Measurements from ENCODE around the gene IFTAP.
"Not testable (repeated sequence)": the region's sequence is repeated elsewhere in the genome, so short reads cannot be mapped to it uniquely, and the experiment has no call there.

IFTAP gene

DNA sequence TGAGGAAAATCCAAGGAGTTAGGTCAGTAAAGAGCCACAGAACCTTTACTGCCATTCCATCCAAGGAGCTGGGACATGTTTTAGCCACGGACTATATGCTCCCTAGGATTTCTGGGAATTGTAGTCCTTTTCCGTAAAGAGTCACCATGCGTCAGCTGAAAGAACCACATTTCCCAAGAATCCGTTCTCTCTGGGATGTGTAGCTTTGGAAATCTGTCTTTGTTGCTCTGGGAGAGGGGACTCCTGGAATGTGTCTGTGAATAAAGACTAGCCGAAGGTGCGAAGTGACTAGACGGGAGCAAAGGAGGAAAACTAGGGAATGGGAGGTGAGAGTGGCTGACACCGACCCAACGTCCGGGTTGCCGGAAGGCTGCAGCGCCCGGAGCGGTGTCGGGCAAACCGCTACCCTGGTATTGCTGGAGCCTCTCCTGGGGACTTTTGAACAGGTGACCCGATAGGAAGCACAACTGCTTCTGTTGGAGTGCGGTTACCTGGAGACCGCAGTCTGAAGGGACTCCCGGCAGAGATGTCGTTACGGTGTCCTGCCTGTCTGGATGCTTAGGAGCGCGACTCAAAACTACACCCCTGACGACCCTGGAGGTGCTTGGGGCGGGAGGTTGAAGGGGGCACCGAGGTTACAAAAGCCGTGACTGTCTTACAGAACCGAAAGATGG, at the start of gene IFTAP:
IFTAP (plus strand) TSS at position 187 of the 674 bp plus-strand sequence. CDS start 15,602 bp downstream, outside the sequence.
- DNase-seq, result no peak

DNA sequence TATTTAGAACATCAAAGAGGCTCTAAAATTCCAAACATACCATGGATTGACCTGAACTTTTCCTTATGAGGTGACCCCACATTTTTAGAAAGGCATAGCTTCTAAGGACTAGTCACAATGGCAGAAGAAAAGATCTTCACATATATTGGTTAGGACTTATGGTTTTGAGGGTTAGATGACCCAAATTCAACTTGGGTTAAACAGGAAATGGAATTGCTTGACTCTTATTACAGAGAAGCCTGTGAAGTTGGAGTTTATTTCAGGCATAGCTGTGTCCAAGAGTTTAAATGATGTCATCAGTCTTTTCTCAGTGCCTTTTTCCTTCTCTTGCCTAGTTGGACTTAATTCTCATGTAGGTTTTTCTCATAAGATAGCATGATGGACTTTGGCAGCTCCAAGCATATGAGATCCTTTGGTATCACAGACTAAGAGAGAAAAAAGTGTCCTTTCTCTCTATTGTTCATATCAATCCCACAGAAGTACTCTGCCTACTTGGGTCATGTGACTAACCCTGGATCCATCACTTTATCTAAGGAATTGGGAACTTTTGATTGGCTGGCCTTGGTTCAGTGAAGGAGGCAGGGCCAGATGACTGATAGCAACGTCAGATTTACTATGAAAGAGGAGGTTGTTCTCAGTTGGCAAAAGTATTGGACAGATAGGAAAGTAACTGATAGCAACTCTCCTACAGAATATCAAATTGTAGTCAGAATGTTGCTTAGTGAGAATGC, 43.8 kb upstream of the IFTAP start:
- no peak for DNase-seq

DNA sequence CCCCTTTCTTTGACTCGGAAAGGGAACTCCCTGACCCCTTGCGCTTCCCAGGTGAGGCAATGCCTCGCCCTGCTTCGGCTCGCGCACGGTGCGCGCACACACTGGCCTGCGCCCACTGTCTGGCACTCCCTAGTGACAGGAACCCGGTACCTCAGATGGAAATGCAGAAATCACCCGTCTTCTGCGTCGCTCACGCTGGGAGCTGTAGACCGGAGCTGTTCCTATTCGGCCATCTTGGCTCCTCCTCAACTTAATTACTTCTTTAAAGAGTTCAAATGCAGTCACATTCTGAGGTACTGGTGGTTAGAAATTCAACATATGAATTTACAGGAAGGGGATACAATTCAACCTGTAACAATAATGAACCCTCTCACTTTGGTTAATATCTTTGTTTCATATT, 36.9 kb upstream of the IFTAP start:
- DNase-seq, result not testable (repeated sequence)

DNA sequence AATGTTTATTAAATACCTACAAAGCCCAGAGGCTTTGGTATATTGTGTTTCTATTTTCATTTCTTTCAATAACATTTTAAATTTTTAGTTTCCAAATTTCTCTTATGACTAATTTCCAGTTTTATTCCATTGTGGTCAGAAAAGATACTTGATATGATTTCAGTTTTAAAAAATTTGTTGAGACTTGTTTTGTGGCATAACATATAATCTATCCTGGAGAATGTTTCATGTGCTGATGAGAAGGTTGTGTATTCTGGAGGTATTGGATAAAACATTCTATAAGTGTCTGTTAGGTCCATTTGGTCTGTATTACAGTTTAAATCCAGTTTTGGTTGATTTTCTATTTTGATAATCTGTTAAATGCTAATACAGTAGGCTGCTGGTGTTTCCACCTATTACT, 36.3 kb upstream of the IFTAP start:
- DNase-seq, result no peak

GRCh38 chr11:36558571-36559413, 35.5 kb upstream of the IFTAP start:
- DNase-seq, result no peak

- DNase-seq, result no peak
Measured at GRCh38 chr11:36564376-36565030, 29.8 kb upstream of the IFTAP start.

- no peak for DNase-seq
Measured at GRCh38 chr11:36565031-36565610, 29.2 kb upstream of the IFTAP start.

- DNase-seq, result no peak
Measured at GRCh38 chr11:36566407-36567053, 27.8 kb upstream of the IFTAP start.

DNA sequence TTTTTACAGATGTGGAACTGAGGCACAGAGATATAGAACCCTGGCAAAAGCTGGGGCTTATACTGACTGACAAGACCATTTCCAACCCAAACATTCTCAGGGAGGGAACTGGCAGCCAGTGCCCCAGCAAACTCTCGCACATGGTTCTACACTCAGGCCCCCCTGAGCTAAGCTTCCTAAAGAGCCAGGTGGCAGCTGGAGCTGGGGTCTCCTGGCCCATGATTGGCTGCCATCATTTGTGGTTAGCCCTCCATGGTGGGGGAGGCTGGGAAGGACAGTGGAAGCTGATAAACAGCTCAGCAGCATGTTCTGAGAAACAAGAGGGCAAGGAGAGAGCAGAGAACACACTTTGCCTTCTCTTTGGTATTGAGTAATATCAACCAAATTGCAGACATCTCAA, 26.6 kb upstream of the IFTAP start, which contains the start of gene RAG1:
RAG1 (plus strand) TSS at position 314 of the 400 bp plus-strand sequence. CDS start 5,298 bp downstream, outside the sequence.
- DNase-seq, result no peak

GRCh38 chr11:36569095-36569494, 25.2 kb upstream of the IFTAP start:
- no peak for DNase-seq

GRCh38 chr11:36574486-36574885, 19.8 kb upstream of the IFTAP start:
- no peak for DNase-seq

DNA sequence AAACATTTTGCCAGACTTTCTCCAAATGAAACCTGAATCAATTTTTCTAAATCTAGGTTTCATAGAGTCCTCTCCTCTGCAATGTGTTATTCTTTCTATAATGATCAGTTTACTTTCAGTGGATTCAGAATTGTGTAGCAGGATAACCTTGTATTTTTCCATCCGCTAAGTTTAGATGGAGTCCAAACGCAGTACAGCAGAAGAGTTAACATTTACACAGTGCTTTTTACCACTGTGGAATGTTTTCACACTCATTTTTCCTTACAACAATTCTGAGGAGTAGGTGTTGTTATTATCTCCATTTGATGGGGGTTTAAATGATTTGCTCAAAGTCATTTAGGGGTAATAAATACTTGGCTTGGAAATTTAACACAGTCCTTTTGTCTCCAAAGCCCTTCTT, 16.9 kb upstream of the IFTAP start:
- no peak for DNase-seq

DNA sequence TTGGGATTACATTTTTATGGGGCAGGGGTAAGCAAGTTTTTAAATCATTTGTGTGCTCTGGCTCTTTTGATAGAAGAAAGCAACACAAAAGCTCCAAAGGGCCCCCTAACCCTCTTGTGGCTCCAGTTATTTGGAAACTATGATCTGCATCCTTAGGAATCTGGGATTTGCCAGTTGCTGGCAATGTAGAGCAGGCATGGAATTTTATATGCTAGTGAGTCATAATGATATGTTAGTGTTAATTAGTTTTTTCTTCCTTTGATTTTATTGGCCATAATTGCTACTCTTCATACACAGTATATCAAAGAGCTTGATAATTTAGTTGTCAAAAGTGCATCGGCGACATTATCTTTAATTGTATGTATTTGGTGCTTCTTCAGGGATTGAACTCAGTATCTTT, 16.4 kb upstream of the IFTAP start:
- no peak for DNase-seq

- DNase-seq, result no peak
Measured at GRCh38 chr11:36578458-36578857, 15.8 kb upstream of the IFTAP start.

DNA sequence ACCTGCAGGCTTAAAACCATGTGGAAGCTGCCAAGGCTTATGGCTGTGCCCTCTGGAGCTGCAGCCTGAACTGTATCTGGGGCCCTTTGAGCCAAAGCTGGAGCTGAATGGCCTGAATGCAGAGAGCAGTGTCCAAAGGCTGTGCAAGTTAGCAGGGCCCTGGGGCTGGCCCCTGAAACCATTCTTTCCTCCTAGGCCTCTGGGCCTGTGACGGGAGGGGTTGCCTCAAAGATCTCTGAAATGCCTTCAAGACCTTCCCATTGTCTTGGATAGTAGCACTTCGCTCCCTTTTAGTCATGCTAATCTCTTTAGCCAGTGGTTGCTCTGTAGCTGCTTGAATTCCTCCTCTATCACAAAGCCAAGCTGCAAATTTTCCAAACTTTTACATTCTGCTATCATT, 12.8 kb upstream of the IFTAP start:
- no peak for DNase-seq

DNA sequence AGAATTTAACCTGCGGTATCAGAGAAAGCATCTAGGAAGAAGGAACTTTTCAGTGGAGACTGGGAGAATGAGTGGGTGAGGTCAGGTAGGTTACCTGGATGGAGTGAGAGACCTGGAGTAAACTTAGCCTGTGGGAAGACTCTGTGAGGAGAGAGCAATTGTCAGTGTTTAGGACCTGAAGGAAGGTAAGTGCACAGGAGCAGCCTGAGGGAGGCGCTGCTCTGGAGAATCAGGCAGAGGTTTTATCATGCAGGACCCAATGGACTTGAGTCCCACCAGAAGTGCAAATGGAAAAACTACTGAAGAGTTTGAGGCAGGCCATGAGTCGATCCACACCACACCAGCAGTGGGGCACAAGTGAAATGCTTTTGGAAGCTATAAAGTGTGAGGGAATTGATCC, 10.6 kb upstream of the IFTAP start:
- DNase-seq, result no peak

DNA sequence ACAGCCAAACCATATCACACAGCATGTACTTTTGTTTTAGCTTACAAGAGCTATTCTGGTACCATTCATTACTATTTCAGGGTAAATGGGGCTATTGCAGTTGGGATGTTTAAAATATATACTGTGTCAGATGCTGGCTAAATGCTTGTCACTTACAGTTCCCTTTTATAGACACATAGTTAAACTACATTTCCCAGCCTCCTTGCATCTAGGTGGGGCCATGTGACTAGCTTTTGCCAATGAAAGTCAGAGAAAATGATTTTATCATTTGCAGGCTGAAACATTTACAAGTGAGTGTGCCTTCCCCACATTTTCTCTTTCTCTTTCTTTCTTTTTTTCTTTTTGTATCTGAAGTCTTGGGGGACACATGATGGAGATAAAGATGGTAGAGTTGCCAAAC, 7.8 kb upstream of the IFTAP start:
- DNase-seq, result no peak

- no peak for DNase-seq
Measured at GRCh38 chr11:36588099-36588498, 6.2 kb upstream of the IFTAP start.

DNA sequence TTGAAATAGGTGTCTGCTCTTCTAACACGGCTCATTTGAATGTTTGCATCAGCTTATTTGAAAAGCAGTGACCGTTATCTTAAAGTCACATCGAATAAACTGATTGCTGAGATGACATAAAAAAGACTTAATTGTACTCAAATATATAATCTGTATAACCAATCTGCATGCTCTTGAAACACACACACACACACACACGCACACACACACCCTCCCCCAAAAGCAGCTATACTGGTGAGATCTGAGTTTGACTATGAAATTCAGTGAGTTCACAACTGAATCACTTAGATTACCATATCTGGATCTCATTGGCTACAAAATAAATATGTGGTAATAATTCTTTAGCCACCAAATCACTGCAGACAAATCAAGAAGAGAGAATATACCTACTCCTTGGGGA, 3.8 kb upstream of the IFTAP start:
- DNase-seq, result no peak

- DNase-seq, result no peak
Measured at GRCh38 chr11:36591433-36591832, 2.9 kb upstream of the IFTAP start.

DNA sequence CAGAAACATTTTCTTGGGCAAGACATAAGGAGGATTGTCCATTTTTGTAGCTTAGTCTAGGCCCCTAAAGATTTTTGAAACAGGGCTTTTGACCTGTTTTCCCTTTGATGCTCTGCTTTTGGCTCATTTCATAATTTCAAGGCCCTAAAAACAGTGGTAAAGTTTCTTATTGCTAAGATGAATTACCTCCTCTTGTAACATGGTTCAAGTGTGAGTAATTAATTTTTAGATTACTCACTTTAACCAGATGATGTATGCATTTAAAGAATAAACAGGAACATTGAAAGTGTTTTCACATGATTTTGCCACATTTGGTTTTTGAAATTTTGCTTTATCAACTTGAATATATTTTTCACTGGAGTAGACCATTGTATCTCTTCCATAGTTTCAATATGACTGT, 2.6 kb downstream of the IFTAP start:
- DNase-seq, result no peak

DNA sequence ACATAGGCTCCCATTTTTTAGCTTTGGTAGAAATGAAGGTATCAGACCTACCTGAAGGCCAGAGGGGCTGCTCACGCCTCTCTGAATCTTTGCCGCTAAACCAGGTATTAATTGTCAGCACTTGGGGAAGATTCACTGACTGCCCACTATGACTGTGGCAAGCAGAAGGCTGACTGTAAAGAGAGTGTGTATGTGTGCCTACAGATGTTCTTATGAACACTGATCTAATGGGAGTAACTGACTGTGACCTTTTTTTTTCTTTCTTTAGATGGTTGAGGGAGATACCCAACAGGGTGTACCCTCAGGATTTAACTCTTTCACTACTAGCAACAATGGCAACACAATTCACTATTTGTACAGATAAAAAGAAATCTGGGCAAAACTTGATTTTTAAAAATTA, 3.7 kb downstream of the IFTAP start, which contains the start of gene RAG2:
RAG2 (minus strand) TSS at position 186 of the 400 bp plus-strand sequence. CDS start 4,068 bp downstream, outside the sequence.
- DNase-seq, result no peak
